CD14-positive monocyte (primary cell): ENCODE data around the gene CUEDC2. TPM values are rescaled to one million over a fixed set of nuclear protein-coding genes. Genes with fewer than 3 reads are reported as not detected.

ENCODE experiments used
- DNase-seq, 3 donors: peaks; one replicate each; pipeline ENCODE4 v3.0.0-alpha.2; 2011 to 2022
- H2AFZ ChIP-seq: 2 replicates; pipeline ENCODE4 v1.6.0; 2012; ENCODE audit warnings: mild to moderate bottlenecking, low read depth, low read length, inconsistent platforms; ENCODE audit not compliant: insufficient read depth, poor library complexity, severe bottlenecking
- H3K27ac ChIP-seq, 2 donors: 1 replicate in 1 of 2; 2 replicates in 1 of 2; pipeline ENCODE4 v1.5.1; 2012 to 2013; ENCODE audit warnings: low read length in 2 of 2, control low read depth in 1 of 2, inconsistent platforms in 1 of 2, low read depth in 1 of 2, mild to moderate bottlenecking in 1 of 2
- H3K27me3 ChIP-seq, 2 donors: one replicate each; pipeline versions ENCODE4 v1.6.0 to v1.6.1; 2011 to 2013; ENCODE audit warnings: low read length in 2 of 2; ENCODE audit not compliant: control insufficient read depth in 2 of 2, insufficient read depth in 2 of 2
- H3K36me3 ChIP-seq, 2 donors: replicated peaks in 1 of 2; 1 replicate in 1 of 2; 2 replicates in 1 of 2; pipeline versions ENCODE4 v1.5.1 to v1.6.1; 2012 to 2013; ENCODE audit warnings: low read length in 2 of 2, control low read depth in 1 of 2, inconsistent platforms in 1 of 2, mild to moderate bottlenecking in 1 of 2; ENCODE audit not compliant: insufficient read depth in 2 of 2, control insufficient read depth in 1 of 2
- H3K4me1 ChIP-seq, 2 donors: 1 replicate in 1 of 2; 2 replicates in 1 of 2; pipeline versions ENCODE4 v1.5.1 to v1.6.1; 2012 to 2013; ENCODE audit warnings: low read length in 2 of 2, control low read depth in 1 of 2, inconsistent platforms in 1 of 2, mild to moderate bottlenecking in 1 of 2, moderate library complexity in 1 of 2; ENCODE audit not compliant: insufficient read depth in 2 of 2, control insufficient read depth in 1 of 2
- H3K4me2 ChIP-seq: replicated peaks from 2 replicates; pipeline ENCODE3; 2012; ENCODE audit warnings: low read length, moderate library complexity, mild to moderate bottlenecking; ENCODE audit not compliant: poor library complexity, severe bottlenecking; ENCODE audit errors: extremely low read depth
- H3K4me3 ChIP-seq, 3 experiments: fragments of 200-600 bp in 1 of 3; sonication (generic) in 1 of 3; replicated peaks in 1 of 3; 1 replicate in 2 of 3; 2 replicates in 1 of 3; pipeline ENCODE4 v1.5.1; 2011 to 2013; ENCODE audit warnings: low read length in 3 of 3, mild to moderate bottlenecking in 3 of 3, control low read depth in 2 of 3, low read depth in 2 of 3, inconsistent platforms in 1 of 3, moderate library complexity in 1 of 3
- H3K79me2 ChIP-seq: 2 replicates; pipeline ENCODE4 v1.6.0; 2012; ENCODE audit warnings: mild to moderate bottlenecking, control low read depth, inconsistent platforms, low read length, moderate library complexity; ENCODE audit not compliant: insufficient read depth
- H3K9ac ChIP-seq: 2 replicates; pipeline ENCODE4 v1.6.0; 2017; ENCODE audit warnings: low read length, mild to moderate bottlenecking; ENCODE audit not compliant: insufficient read depth, poor library complexity, severe bottlenecking
- H3K9me3 ChIP-seq, 2 donors: replicated peaks in 1 of 2; 1 replicate in 1 of 2; 2 replicates in 1 of 2; pipeline versions ENCODE4 v1.5.1 to v1.6.1; 2012 to 2013; ENCODE audit warnings: low read length in 2 of 2, control low read depth in 1 of 2; ENCODE audit not compliant: control insufficient read depth in 1 of 2, insufficient read depth in 1 of 2
- H4K20me1 ChIP-seq: 2 replicates; pipeline ENCODE4 v1.6.0; 2012; ENCODE audit warnings: mild to moderate bottlenecking, low read length, control low read depth, moderate library complexity; ENCODE audit not compliant: insufficient read depth
- H3K27ac Mint-ChIP-seq, 7 donors: one replicate each; pipeline ENCODE4 v1.8.0; 2020; ENCODE audit warnings: mild to moderate bottlenecking in 7 of 7, mixed read lengths in 7 of 7, moderate library complexity in 6 of 7, inconsistent platforms in 2 of 7
- H3K27me3 Mint-ChIP-seq, 3 donors: one replicate each; pipeline ENCODE4 v1.8.0; 2021 to 2022; ENCODE audit warnings: low read depth in 3 of 3, mild to moderate bottlenecking in 3 of 3, mixed read lengths in 3 of 3, moderate library complexity in 3 of 3, inconsistent platforms in 1 of 3
- H3K36me3 Mint-ChIP-seq, 2 donors: one replicate each; pipeline ENCODE4 v1.8.0; 2020; ENCODE audit warnings: mixed read lengths in 2 of 2, inconsistent platforms in 1 of 2, mild to moderate bottlenecking in 1 of 2
- H3K4me1 Mint-ChIP-seq: one replicate; pipeline ENCODE4 v1.8.0; 2020; ENCODE audit warnings: mild to moderate bottlenecking, mixed read lengths
- H3K4me3 Mint-ChIP-seq, 2 donors: one replicate each; pipeline ENCODE4 v1.8.0; 2020; ENCODE audit warnings: mild to moderate bottlenecking in 2 of 2, mixed read lengths in 2 of 2, moderate library complexity in 1 of 2
- H3K9me3 Mint-ChIP-seq, 7 donors: one replicate each; pipeline ENCODE4 v1.8.0; 2020 to 2022; ENCODE audit warnings: mixed read lengths in 7 of 7, mild to moderate bottlenecking in 6 of 7, moderate library complexity in 6 of 7, inconsistent platforms in 2 of 7
- CTCF ChIP-seq: fragments of 200-600 bp; IDR thresholded peaks from one replicate; pipeline ENCODE4 v1.8.0; 2022; ENCODE audit warnings: antibody characterized with exemption, mild to moderate bottlenecking
- WGBS: methylation state at CpG from one replicate; pipeline ENCODE4 v1.1.5; 2013; ENCODE audit warnings: missing lambda C conversion rate; ENCODE audit not compliant: insufficient coverage; 5-methylcytosine and 5-hydroxymethylcytosine counted together
- intact Hi-C, 2 donors: fragments of 100-400 bp; cut with micrococcal nuclease; formaldehyde crosslinking; loops; one replicate each; pipeline versions ENCODE4 v1.15.0 to v1.15.1; 2023
- polyA plus RNA-seq, 3 donors: library from polyadenylated mRNA; depleted of rRNA in 1 of 3; unstranded in 2 of 3; stranded (reverse) in 1 of 3; fragments of 300-500 nt in 2 of 3; fragments of >200 nt in 1 of 3; fragmentation: Illumina TruSeq in 2 of 3; gene quantifications; 1 replicate in 2 of 3; 2 replicates in 1 of 3; pipeline ENCODE4 v1.2.3, GENCODE V29; 2012 to 2021

Gene CUEDC2
- polyA plus RNA-seq, 3 donors: 58.5 to 70.2 (median 66.7) TPM

- H3K9ac ChIP-seq: no peak overlapping the region
- no peaks in the 10 kb centered on the region for H3K9me3 ChIP-seq
- H2AFZ ChIP-seq: peak overlapping the region; percentile 75
- peaks cover 0 to 2% (median 0%) of the 10 kb centered on the region in 3 donors for H3K27me3 Mint-ChIP-seq
- 5% methylated on average over 4 of the region's 14 CpGs for WGBS
- no peak for TF ChIP-seq CTCF
- H3K36me3 ChIP-seq: no peaks in the 10 kb centered on the region
- H3K4me1 ChIP-seq: peaks cover 41% of the 10 kb centered on the region in 2 donors
- peak overlapping the region in 5 of 7 donors; percentile 5 to 89 (median 21) for H3K27ac Mint-ChIP-seq
- peak overlapping the region in 1 of 2 donors; percentile 36 for H3K27ac ChIP-seq
- peak overlapping the region; percentile 97 for H3K4me2 ChIP-seq
- no peaks in the 10 kb centered on the region for H3K9me3 Mint-ChIP-seq
- DNase-seq: no peak
- peaks cover 45% of the 10 kb centered on the region for H3K4me1 Mint-ChIP-seq
- H3K27me3 ChIP-seq: no peaks in the 10 kb centered on the region
- peaks cover 12% of the 10 kb centered on the region for H3K79me2 ChIP-seq
- no peaks in the 10 kb centered on the region for H4K20me1 ChIP-seq
- H3K4me3 ChIP-seq: peak overlapping the region in 1 of 3 experiments; percentile 97
- H3K4me3 Mint-ChIP-seq: peak overlapping the region; percentile 59 to 69
- peaks cover 0 to under 1% of the 10 kb centered on the region in 2 donors for H3K36me3 Mint-ChIP-seq
- intact Hi-C loops: loop anchor here in 1 of 2 donors (5.0 kb wide), 1 partner anchor 42 kb away; no protein-coding TSS in a partner anchor
These were observed 3.3 kb upstream of the CUEDC2 start for GRCh38 chr10:102435529-102436233.

GRCh38 chr10:102435133-102435497, 2.7 kb upstream of the CUEDC2 start:
- H3K27me3 Mint-ChIP-seq: no peaks in the 10 kb centered on the region
- peaks cover 41% of the 10 kb centered on the region in 2 donors for H3K4me1 ChIP-seq
- peaks cover 0 to 1% (median 0%) of the 10 kb centered on the region in 7 donors for H3K9me3 Mint-ChIP-seq
- DNase-seq: no peak
- WGBS: no CpG with 5 or more reads among the region's 5 CpGs
- H4K20me1 ChIP-seq: no peaks in the 10 kb centered on the region
- H3K79me2 ChIP-seq: peaks cover 15% of the 10 kb centered on the region
- H3K36me3 ChIP-seq: no peaks in the 10 kb centered on the region
- intact Hi-C loops: loop anchor here in 1 of 2 donors (5.0 kb wide), 1 partner anchor 42 kb away; no protein-coding TSS in a partner anchor
- H3K27me3 ChIP-seq: no peaks in the 10 kb centered on the region
- peak overlapping the region in 6 of 7 donors; percentile 5 to 92 (median 44) for H3K27ac Mint-ChIP-seq
- peak overlapping the region; percentile 59 to 69 for H3K4me3 Mint-ChIP-seq
- H3K9ac ChIP-seq: no peak overlapping the region
- H3K4me3 ChIP-seq: peak overlapping the region in 1 of 3 experiments; percentile 97
- H3K4me2 ChIP-seq: peak overlapping the region; percentile 97
- H2AFZ ChIP-seq: peak overlapping the region; percentile 75
- peaks cover 0 to 2% of the 10 kb centered on the region in 2 donors for H3K36me3 Mint-ChIP-seq
- TF ChIP-seq CTCF: no peak
- peak overlapping the region; percentile 36 to 41 for H3K27ac ChIP-seq
- peaks cover 45% of the 10 kb centered on the region for H3K4me1 Mint-ChIP-seq
- no peaks in the 10 kb centered on the region for H3K9me3 ChIP-seq
